Activated CD8-positive, alpha-beta T cell treated with anti-CD3 and anti-CD28 coated beads for 36 hours (primary cell): Measurements from ENCODE around the gene CDK15. TPM values are rescaled to one million over a fixed set of nuclear protein-coding genes. Genes with fewer than 3 reads are reported as not detected.

Experiments used
- ATAC-seq: fragments of 200-7000 bp; cut with Tn5 transposase; one replicate; pipeline ENCODE4 v1.10.0; 2021; ENCODE audit warnings: mild to moderate bottlenecking, moderate library complexity
- CTCF ChIA-PET: fragments of 350-600 bp; sonication (Branson Sonifier 250); formaldehyde crosslinking; loops from one replicate; lab custom pipeline; 2021; ENCODE audit warnings: antibody characterized with exemption; lab: Charles Lee
- POLR2A ChIA-PET: fragments of 350-600 bp; sonication (Branson Sonifier 250); formaldehyde crosslinking; loops from one replicate; lab custom pipeline; 2021; ENCODE audit warnings: antibody characterized with exemption; lab: Charles Lee
- DNase-seq: peaks from one replicate; pipeline ENCODE4 v3.0.0-alpha.2; 2020
- H3K27ac Mint-ChIP-seq: one replicate; pipeline ENCODE4 v1.8.0; 2021; ENCODE audit warnings: mild to moderate bottlenecking, mixed read lengths
- H3K27me3 Mint-ChIP-seq: one replicate; pipeline ENCODE4 v1.8.0; 2021; ENCODE audit warnings: mixed read lengths
- H3K36me3 Mint-ChIP-seq: one replicate; pipeline ENCODE4 v1.8.0; 2021; ENCODE audit warnings: low read depth, mixed read lengths
- H3K4me1 Mint-ChIP-seq: one replicate; pipeline ENCODE4 v1.8.0; 2021; ENCODE audit warnings: low read depth, mixed read lengths
- H3K4me3 Mint-ChIP-seq: one replicate; pipeline ENCODE4 v1.8.0; 2021; ENCODE audit warnings: mild to moderate bottlenecking, moderate library complexity, mixed read lengths
- H3K9me3 Mint-ChIP-seq: one replicate; pipeline ENCODE4 v1.8.0; 2021; ENCODE audit warnings: mixed read lengths
- intact Hi-C: fragments of 100-400 bp; cut with micrococcal nuclease; formaldehyde crosslinking; loops from one replicate; pipeline ENCODE4 v1.10.0; 2022
- total RNA-seq, 2 experiments: library from RNA; stranded (reverse); gene quantifications; one replicate each; pipeline ENCODE4 v1.2.3, GENCODE V29; 2021
- TF ChIP-seq, protein P1 (sequence below): fragments of 200-600 bp; IDR thresholded peaks from one replicate; pipeline ENCODE4 v1.8.0; 2022; ENCODE audit warnings: antibody characterized with exemption, mild to moderate bottlenecking

The CDK15 gene
- total RNA-seq, 2 experiments from 2014 or later, result not detected

GRCh38 chr2:201788371-201788770 is 18.0 kb upstream of the CDK15 start:
- CTCF ChIA-PET, result no interaction called here

GRCh38 chr2:201789395-201789794 is 16.9 kb upstream of the CDK15 start:
- ChIA-PET POLR2A (no interaction called here), CTCF (no interaction called here)
- intact Hi-C loops, result no loop called here

More at GRCh38 chr2:201788371-201788770, 18.0 kb upstream of the CDK15 start:
- TF ChIP-seq, protein P1, sequence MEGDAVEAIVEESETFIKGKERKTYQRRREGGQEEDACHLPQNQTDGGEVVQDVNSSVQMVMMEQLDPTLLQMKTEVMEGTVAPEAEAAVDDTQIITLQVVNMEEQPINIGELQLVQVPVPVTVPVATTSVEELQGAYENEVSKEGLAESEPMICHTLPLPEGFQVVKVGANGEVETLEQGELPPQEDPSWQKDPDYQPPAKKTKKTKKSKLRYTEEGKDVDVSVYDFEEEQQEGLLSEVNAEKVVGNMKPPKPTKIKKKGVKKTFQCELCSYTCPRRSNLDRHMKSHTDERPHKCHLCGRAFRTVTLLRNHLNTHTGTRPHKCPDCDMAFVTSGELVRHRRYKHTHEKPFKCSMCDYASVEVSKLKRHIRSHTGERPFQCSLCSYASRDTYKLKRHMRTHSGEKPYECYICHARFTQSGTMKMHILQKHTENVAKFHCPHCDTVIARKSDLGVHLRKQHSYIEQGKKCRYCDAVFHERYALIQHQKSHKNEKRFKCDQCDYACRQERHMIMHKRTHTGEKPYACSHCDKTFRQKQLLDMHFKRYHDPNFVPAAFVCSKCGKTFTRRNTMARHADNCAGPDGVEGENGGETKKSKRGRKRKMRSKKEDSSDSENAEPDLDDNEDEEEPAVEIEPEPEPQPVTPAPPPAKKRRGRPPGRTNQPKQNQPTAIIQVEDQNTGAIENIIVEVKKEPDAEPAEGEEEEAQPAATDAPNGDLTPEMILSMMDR, result no peak
- intact Hi-C loops, result no loop called here
- no peak for DNase-seq
- Mint-ChIP-seq H3K27me3 (peaks cover 3% of the 10 kb centered on the region), H3K9me3 (no peaks in the 10 kb centered on the region), H3K36me3 (no peaks in the 10 kb centered on the region), H3K4me3 (no peak overlapping the region), H3K4me1 (no peaks in the 10 kb centered on the region), H3K27ac (no peak overlapping the region)
- ATAC-seq, result no peak
- POLR2A ChIA-PET, result interaction anchor here (0.5 to 0.6 kb wide), 2 partner anchors 139 to 325 kb away, joined by 3 read pairs; no protein-coding TSS in a partner anchor

DNA sequence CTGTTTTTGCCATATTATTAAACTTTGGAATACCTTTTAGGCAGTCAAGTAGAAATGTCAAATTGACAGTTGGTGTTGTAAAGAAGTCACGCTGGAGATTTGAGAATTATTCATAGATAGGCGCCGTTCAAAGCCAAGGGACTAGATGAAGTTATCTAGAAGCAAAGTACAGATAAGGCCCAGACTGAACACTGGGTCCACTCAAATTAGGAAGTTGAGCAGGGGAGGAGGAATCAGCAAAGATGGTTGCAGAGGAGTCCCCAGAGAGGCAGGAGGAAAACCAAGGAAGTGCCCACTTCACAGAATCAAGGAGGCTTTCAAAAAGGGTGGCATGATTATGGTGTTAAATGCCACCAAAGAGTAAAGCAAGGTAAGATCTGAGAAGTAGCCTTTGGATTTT is 16.0 kb upstream of the CDK15 start:
- H3K4me3 Mint-ChIP-seq, result no peak overlapping the region
- H3K27me3 Mint-ChIP-seq, result no peaks in the 10 kb centered on the region
- H3K4me1 Mint-ChIP-seq, result no peaks in the 10 kb centered on the region
- no peak overlapping the region for H3K27ac Mint-ChIP-seq
- TF ChIP-seq, protein P1, result no peak
- H3K9me3 Mint-ChIP-seq, result no peaks in the 10 kb centered on the region
- ATAC-seq (no peak), DNase-seq (no peak)
- no peaks in the 10 kb centered on the region for H3K36me3 Mint-ChIP-seq
- intact Hi-C loops, result no loop called here
- POLR2A ChIA-PET, result no interaction called here
- CTCF ChIA-PET, result interaction anchor here (0.7 kb wide), 1 partner anchor 385 kb away, joined by 3 read pairs; no protein-coding TSS in a partner anchor

More at GRCh38 chr2:201789395-201789794, 16.9 kb upstream of the CDK15 start:
- H3K27ac Mint-ChIP-seq, result no peak overlapping the region
- H3K36me3 Mint-ChIP-seq, result no peaks in the 10 kb centered on the region
- DNase-seq, result no peak
- no peak overlapping the region for H3K4me3 Mint-ChIP-seq
- no peaks in the 10 kb centered on the region for H3K4me1 Mint-ChIP-seq
- TF ChIP-seq, protein P1, result no peak
- ATAC-seq, result no peak
- no peaks in the 10 kb centered on the region for H3K27me3 Mint-ChIP-seq
- H3K9me3 Mint-ChIP-seq, result no peaks in the 10 kb centered on the region

DNA sequence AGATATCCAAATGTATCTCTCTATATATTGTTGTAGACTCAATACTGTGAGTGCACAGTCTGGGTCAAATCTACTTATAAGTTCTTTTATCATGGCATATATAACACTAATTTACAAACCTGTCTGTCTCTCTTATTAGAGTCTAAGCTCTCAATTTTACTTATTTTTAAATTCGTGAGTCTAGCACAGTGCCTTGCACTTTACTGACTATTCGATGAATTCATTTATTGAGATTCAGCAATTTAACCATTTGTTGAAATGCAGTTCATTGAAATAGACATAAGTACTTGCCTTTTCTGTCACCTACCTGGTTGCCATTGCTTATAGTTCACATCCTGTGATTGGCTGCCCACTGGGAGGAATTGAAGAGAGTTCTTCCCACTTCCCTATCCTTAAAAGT is 15.3 kb upstream of the CDK15 start:
- TF ChIP-seq, protein P1, result no peak
- DNase-seq (no peak), ATAC-seq (no peak)
- POLR2A ChIA-PET, result no interaction called here
- intact Hi-C loops, result no loop called here
- no peaks in the 10 kb centered on the region for H3K36me3 Mint-ChIP-seq
- CTCF ChIA-PET, result interaction anchor here (0.7 kb wide), 1 partner anchor 385 kb away, joined by 3 read pairs; no protein-coding TSS in a partner anchor
- H3K4me3 Mint-ChIP-seq, result no peak overlapping the region
- no peaks in the 10 kb centered on the region for H3K27me3 Mint-ChIP-seq
- H3K27ac Mint-ChIP-seq, result no peak overlapping the region
- H3K9me3 Mint-ChIP-seq, result no peaks in the 10 kb centered on the region
- no peaks in the 10 kb centered on the region for H3K4me1 Mint-ChIP-seq

DNA sequence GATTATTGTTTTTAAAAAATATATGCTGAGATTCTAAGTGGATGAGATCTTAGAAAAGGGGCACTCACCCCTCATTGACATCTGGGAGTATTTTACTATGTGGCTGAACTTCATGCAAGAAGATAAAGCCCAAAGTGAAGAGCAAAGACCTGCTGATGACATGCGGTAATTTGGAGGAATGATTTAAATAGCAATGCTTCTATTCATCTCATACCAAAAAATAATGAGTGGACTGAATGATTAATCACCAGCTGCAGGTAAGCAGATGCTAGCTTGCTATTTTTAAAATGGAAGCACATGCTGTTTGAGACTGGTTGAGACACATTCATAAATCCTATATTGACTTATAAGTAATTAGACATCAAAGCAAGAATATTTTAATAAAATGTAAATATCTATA is 12.7 kb upstream of the CDK15 start:
- Mint-ChIP-seq H3K27me3 (no peaks in the 10 kb centered on the region), H3K27ac (no peak overlapping the region), H3K4me3 (no peak overlapping the region), H3K4me1 (no peaks in the 10 kb centered on the region), H3K9me3 (no peaks in the 10 kb centered on the region), H3K36me3 (no peaks in the 10 kb centered on the region)
- POLR2A ChIA-PET, result interaction anchor here (1.1 kb wide), 1 partner anchor 11 kb away, joined by 3 read pairs; no protein-coding TSS in a partner anchor
- TF ChIP-seq, protein P1, result no peak
- no peak for DNase-seq
- ATAC-seq, result no peak
- intact Hi-C loops, result no loop called here
- CTCF ChIA-PET, result no interaction called here
